Stimulated activated CD8-positive, alpha-beta memory T cell treated with anti-CD3 and anti-CD28 coated beads, Interleukin-12 subunit alpha, Interleukin-12 subunit beta, amount 100 ng/mL, for 24 hours (primary cell): Measurements from ENCODE around the gene SSBP3.

Source experiments
- DNase-seq: peaks from one replicate; pipeline ENCODE4 v3.0.0-alpha.2; 2020; ENCODE audit errors: extremely low read depth

Gene SSBP3

GRCh38 chr1:54371038-54371941 lies 34.9 kb downstream of the SSBP3 start:
- no peak for DNase-seq

GRCh38 chr1:54370287-54370989 lies 35.8 kb downstream of the SSBP3 start:
- no peak for DNase-seq

- DNase-seq = no peak
Observed at GRCh38 chr1:54367613-54368012, 38.6 kb downstream of the SSBP3 start.

- no peak for DNase-seq
Observed at GRCh38 chr1:54365847-54366246, 40.3 kb downstream of the SSBP3 start.

- no peak for DNase-seq
Observed at GRCh38 chr1:54365398-54365797, 40.8 kb downstream of the SSBP3 start.

- no peak for DNase-seq
Observed at GRCh38 chr1:54364995-54365394, 41.2 kb downstream of the SSBP3 start.

GRCh38 chr1:54364582-54364981 lies 41.6 kb downstream of the SSBP3 start:
- DNase-seq = no peak

- DNase-seq = no peak
Observed at GRCh38 chr1:54363925-54364324, 42.3 kb downstream of the SSBP3 start.

GRCh38 chr1:54362881-54363340 lies 43.3 kb downstream of the SSBP3 start:
- DNase-seq = no peak

GRCh38 chr1:54361342-54361741 lies 44.9 kb downstream of the SSBP3 start:
- DNase-seq = no peak

- no peak for DNase-seq
Observed at GRCh38 chr1:54360165-54361005, 45.8 kb downstream of the SSBP3 start.

GRCh38 chr1:54359393-54360162 lies 46.6 kb downstream of the SSBP3 start:
- DNase-seq = no peak

- DNase-seq = no peak
Observed at GRCh38 chr1:54358503-54359168, 47.6 kb downstream of the SSBP3 start.

GRCh38 chr1:54357967-54358366 lies 48.2 kb downstream of the SSBP3 start:
- no peak for DNase-seq

- DNase-seq = no peak
Observed at GRCh38 chr1:54356680-54357147, 49.5 kb downstream of the SSBP3 start.

GRCh38 chr1:54355931-54356679 lies 50.1 kb downstream of the SSBP3 start:
- no peak for DNase-seq

- no peak for DNase-seq
Observed at GRCh38 chr1:54354899-54355298, 51.3 kb downstream of the SSBP3 start.

- DNase-seq = no peak
Observed at GRCh38 chr1:54353959-54354358, 52.2 kb downstream of the SSBP3 start.

GRCh38 chr1:54352755-54353154 lies 53.4 kb downstream of the SSBP3 start:
- DNase-seq = no peak

GRCh38 chr1:54350360-54350759 lies 55.8 kb downstream of the SSBP3 start:
- DNase-seq = no peak
